ENCODE results near the gene CYP2U1.

The CYP2U1 gene

DNA sequence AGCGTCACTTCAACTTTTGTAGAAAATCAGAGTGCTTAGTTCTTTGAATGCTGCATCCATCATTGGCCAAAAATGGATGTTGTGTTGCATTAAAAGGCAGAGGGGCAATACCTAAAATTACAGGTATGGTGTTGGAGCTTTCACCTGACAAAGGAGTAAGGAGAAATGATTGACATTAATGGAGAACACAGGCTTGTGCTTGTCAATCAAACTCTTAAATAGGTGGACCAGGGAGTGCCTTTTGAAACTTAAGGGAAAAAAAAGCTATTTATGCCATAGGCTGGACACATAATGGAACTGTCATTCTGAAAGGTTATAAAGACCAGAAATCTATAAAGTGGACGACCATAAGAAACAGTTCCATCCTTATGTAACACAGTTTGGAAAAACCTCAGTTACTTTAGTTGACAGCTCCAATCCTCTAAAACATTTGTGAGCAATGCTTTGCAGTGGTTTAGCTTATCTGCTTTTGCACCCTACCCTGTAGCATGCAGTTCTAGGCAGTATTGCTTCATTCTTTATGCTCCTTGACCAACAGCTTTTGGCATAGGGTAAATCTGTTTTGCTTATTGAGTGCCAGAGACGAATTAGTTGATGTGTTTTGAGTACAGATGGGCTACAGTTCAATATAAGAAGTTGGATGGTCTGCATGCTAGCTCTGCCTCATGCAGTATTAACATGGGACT is 60.7 kb downstream of the CYP2U1 start:
- no peak for DNase-seq
- H3K4me3 ChIP-seq (ENCODE audit: low read depth, low read length) = no peak overlapping the region

GRCh38 chr4:107993969-107994368 is 62.6 kb downstream of the CYP2U1 start:
- in situ Hi-C loops (cut with HindIII; ENCODE audit: low pct_ligation_motif_present, low sequenced_read_pairs) = no loop called here
- Histone ChIP-seq H3K27ac (no peak overlapping the region), H3K36me3 (replicated peaks) (no peaks in the 10 kb centered on the region), H3K4me3 (ENCODE audit: low read depth, low read length) (no peak overlapping the region), H3K27me3 (replicated peaks) (no peaks in the 10 kb centered on the region)
- no peak for DNase-seq
- TF ChIP-seq, protein P1, sequence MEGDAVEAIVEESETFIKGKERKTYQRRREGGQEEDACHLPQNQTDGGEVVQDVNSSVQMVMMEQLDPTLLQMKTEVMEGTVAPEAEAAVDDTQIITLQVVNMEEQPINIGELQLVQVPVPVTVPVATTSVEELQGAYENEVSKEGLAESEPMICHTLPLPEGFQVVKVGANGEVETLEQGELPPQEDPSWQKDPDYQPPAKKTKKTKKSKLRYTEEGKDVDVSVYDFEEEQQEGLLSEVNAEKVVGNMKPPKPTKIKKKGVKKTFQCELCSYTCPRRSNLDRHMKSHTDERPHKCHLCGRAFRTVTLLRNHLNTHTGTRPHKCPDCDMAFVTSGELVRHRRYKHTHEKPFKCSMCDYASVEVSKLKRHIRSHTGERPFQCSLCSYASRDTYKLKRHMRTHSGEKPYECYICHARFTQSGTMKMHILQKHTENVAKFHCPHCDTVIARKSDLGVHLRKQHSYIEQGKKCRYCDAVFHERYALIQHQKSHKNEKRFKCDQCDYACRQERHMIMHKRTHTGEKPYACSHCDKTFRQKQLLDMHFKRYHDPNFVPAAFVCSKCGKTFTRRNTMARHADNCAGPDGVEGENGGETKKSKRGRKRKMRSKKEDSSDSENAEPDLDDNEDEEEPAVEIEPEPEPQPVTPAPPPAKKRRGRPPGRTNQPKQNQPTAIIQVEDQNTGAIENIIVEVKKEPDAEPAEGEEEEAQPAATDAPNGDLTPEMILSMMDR (IDR thresholded peaks at IDR 0.05; ENCODE audit: low read depth, low read length, missing control alignments) = no peak

More for the DNA sequence above, 60.7 kb downstream of the CYP2U1 start:
- TF ChIP-seq, protein P1 (IDR thresholded peaks at IDR 0.05; ENCODE audit: low read depth, low read length, missing control alignments) = no peak
- in situ Hi-C loops (cut with HindIII; ENCODE audit: low pct_ligation_motif_present, low sequenced_read_pairs) = no loop called here
- no peak overlapping the region for H3K27ac ChIP-seq
- no peaks in the 10 kb centered on the region for H3K27me3 ChIP-seq (replicated peaks)
- no peaks in the 10 kb centered on the region for H3K36me3 ChIP-seq (replicated peaks)

DNA sequence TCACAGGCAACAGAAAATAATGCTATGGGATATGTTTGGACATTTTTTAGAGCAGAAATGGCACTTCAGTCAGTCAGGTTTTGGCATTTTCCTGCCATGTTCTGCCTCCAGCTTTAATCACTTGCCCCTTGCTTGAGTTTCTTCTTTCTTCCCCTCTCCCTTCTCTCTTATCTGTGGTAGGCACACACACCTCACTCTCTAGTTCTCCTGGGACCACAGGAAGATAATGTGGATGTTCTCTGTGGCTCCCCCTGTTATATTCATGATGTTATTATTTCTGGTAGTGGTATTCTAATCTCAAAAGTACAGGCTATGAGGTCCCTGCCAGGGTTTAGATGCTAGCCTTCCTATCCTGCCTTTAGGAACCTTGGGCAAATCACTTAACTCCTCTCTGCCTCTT is 63.5 kb downstream of the CYP2U1 start:
- Histone ChIP-seq H3K4me3 (ENCODE audit: low read depth, low read length) (no peak overlapping the region), H3K36me3 (replicated peaks) (no peaks in the 10 kb centered on the region), H3K27ac (no peak overlapping the region), H3K27me3 (replicated peaks) (no peaks in the 10 kb centered on the region)
- no peak for DNase-seq
- in situ Hi-C loops (cut with HindIII; ENCODE audit: low pct_ligation_motif_present, low sequenced_read_pairs) = no loop called here
- TF ChIP-seq, protein P1 (IDR thresholded peaks at IDR 0.05; ENCODE audit: low read depth, low read length, missing control alignments) = no peak

GRCh38 chr4:107996949-107997788 is 65.8 kb downstream of the CYP2U1 start:
- Histone ChIP-seq H3K36me3 (replicated peaks) (no peaks in the 10 kb centered on the region), H3K4me3 (ENCODE audit: low read depth, low read length) (no peak overlapping the region), H3K27ac (no peak overlapping the region), H3K27me3 (replicated peaks) (no peaks in the 10 kb centered on the region)
- TF ChIP-seq, protein P1 (IDR thresholded peaks at IDR 0.05; ENCODE audit: low read depth, low read length, missing control alignments) = no peak
- in situ Hi-C loops (cut with HindIII; ENCODE audit: low pct_ligation_motif_present, low sequenced_read_pairs) = no loop called here
- peak; percentile 39 for DNase-seq

GRCh38 chr4:107997794-107998193 is 66.4 kb downstream of the CYP2U1 start:
- Histone ChIP-seq H3K27ac (no peak overlapping the region), H3K27me3 (replicated peaks) (no peaks in the 10 kb centered on the region), H3K4me3 (ENCODE audit: low read depth, low read length) (no peak overlapping the region), H3K36me3 (replicated peaks) (no peaks in the 10 kb centered on the region)
- TF ChIP-seq, protein P1 (IDR thresholded peaks at IDR 0.05; ENCODE audit: low read depth, low read length, missing control alignments) = no peak
- no peak for DNase-seq
- in situ Hi-C loops (cut with HindIII; ENCODE audit: low pct_ligation_motif_present, low sequenced_read_pairs) = no loop called here

Data from brain microvascular endothelial cell (primary cell).